Neuron (in vitro differentiated cells): ENCODE results near the gene PSAT1.
A peak's percentile ranks its signal among the peaks of the same experiment; 100 is the strongest.

Source experiments
- H2AFZ ChIP-seq: one replicate; pipeline ENCODE4 v1.6.1; 2013; ENCODE audit warnings: low read depth, mild to moderate bottlenecking, inconsistent platforms, low read length, moderate library complexity
- H3K27me3 ChIP-seq: one replicate; pipeline ENCODE4 v1.6.1; 2013; ENCODE audit warnings: low read length; ENCODE audit not compliant: insufficient read depth
- H3K36me3 ChIP-seq: one replicate; pipeline ENCODE4 v1.6.1; 2013; ENCODE audit warnings: low read length; ENCODE audit not compliant: insufficient read depth
- H3K4me1 ChIP-seq: one replicate; pipeline ENCODE4 v1.6.1; 2013; ENCODE audit warnings: low read length; ENCODE audit not compliant: insufficient read depth
- H3K4me3 ChIP-seq: 2 replicates; pipeline ENCODE4 v1.5.1; 2013; ENCODE audit warnings: mild to moderate bottlenecking, low read length, moderate library complexity
- H3K9me3 ChIP-seq: one replicate; pipeline ENCODE4 v1.6.1; 2013; ENCODE audit warnings: low read length

PSAT1 gene

GRCh38 chr9:78296201-78296892 is 578 bp upstream of the PSAT1 start:
- H3K4me3 ChIP-seq = peak overlapping the region; percentile 84
- peaks cover 17% of the 10 kb centered on the region for H3K36me3 ChIP-seq
- H3K4me1 ChIP-seq = peaks cover 13% of the 10 kb centered on the region
- peak overlapping the region; percentile 94 for H2AFZ ChIP-seq
- no peaks in the 10 kb centered on the region for H3K27me3 ChIP-seq
- no peaks in the 10 kb centered on the region for H3K9me3 ChIP-seq

DNA sequence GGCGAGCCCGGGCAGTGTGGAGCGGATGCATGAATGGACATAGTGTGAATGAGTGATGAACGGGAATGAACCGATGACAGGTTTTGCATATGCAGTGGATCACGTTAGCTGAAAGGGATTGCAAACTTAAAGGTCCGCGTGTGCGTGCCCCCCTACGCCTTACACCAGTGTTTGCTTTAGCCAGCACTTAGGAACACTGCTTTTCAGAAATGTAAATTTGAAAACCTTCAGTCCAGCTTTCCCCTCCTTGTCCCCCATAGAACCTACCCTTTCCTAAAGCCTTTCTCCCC is 692 bp downstream of the PSAT1 start:
- H3K4me3 ChIP-seq = peak overlapping the region; percentile 84

DNA sequence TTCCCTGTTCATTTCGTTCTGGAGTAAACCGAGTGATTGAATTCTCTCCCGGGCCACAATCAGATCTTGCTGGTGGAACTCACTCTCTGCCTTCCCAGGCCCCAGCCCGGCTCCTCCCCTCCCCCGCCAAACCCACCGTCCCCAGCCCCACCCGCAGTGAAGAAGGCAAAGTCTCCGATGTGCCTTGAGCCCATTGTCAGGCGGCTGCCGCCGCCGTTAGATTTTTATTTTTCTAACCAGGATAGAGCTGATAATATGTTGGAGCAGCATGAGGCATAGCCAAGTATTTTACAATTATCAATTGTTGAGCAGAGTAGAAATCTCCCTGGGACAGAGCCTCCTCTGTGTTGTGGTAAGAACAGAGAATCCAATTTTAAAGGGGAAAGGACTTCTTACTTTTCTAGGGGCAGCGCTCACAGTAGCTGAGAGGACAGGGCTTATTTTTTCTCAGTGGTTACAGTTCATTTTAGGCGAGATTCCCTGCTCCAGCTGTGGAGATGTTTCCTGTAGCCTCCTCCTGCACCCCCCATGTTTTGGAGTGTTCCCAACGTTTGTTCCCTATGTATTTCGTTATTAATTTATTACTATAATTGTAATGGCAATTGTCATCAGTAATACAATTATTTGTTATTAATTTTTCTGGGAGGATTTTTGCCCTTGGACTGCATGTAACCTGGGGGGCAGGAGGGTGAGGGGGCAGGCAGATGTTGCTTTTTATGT is 1.3 kb downstream of the PSAT1 start:
- Histone ChIP-seq H3K4me3 (peak overlapping the region; percentile 84), H3K4me1 (peaks cover 13% of the 10 kb centered on the region), H3K27me3 (no peaks in the 10 kb centered on the region), H3K36me3 (peaks cover 30% of the 10 kb centered on the region), H3K9me3 (no peaks in the 10 kb centered on the region), H2AFZ (peak overlapping the region; percentile 5)

More for the DNA sequence above, 692 bp downstream of the PSAT1 start:
- peaks cover 27% of the 10 kb centered on the region for H3K36me3 ChIP-seq
- H3K4me1 ChIP-seq = peaks cover 13% of the 10 kb centered on the region
- H3K9me3 ChIP-seq = no peaks in the 10 kb centered on the region
- no peaks in the 10 kb centered on the region for H3K27me3 ChIP-seq
- peak overlapping the region; percentile 39 for H2AFZ ChIP-seq

GRCh38 chr9:78300209-78300608 is 3.3 kb downstream of the PSAT1 start:
- Histone ChIP-seq H3K36me3 (peaks cover 47% of the 10 kb centered on the region), H3K4me1 (peaks cover 13% of the 10 kb centered on the region), H3K9me3 (no peaks in the 10 kb centered on the region), H3K27me3 (no peaks in the 10 kb centered on the region), H2AFZ (no peak overlapping the region), H3K4me3 (no peak overlapping the region)

DNA sequence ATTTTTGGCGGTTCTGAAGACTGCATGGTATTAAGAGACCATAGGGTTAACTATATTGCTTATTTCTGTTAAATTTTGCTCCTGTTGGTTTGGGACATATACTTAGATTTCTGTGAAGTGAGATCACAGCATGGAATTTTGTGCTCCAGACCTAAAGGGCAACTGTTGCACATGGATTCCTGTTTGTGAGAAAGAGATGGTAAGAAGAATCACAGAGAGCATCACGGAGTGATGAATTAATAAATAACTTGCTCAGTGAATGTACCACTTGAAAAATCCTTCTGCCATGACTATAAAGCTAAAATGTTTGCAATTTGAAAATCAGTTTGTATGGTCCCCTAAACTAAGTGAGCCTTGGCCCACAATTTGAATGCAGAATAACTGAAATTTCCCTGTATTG is 4.5 kb downstream of the PSAT1 start:
- Histone ChIP-seq H3K36me3 (peaks cover 59% of the 10 kb centered on the region), H3K4me3 (no peak overlapping the region), H3K4me1 (peaks cover 4% of the 10 kb centered on the region), H2AFZ (no peak overlapping the region), H3K27me3 (no peaks in the 10 kb centered on the region), H3K9me3 (no peaks in the 10 kb centered on the region)

- H3K4me3 ChIP-seq = no peak overlapping the region
- no peaks in the 10 kb centered on the region for H3K9me3 ChIP-seq
- H3K4me1 ChIP-seq = peaks cover 2% of the 10 kb centered on the region
- H3K27me3 ChIP-seq = no peaks in the 10 kb centered on the region
- H3K36me3 ChIP-seq = peaks cover 78% of the 10 kb centered on the region
- H2AFZ ChIP-seq = no peak overlapping the region
These were observed 6.6 kb downstream of the PSAT1 start for GRCh38 chr9:78303377-78304062.

GRCh38 chr9:78304357-78304756 is 7.4 kb downstream of the PSAT1 start:
- Histone ChIP-seq H3K36me3 (peaks cover 84% of the 10 kb centered on the region), H3K27me3 (no peaks in the 10 kb centered on the region)

GRCh38 chr9:78306222-78307076 is 9.5 kb downstream of the PSAT1 start:
- peaks cover 6% of the 10 kb centered on the region for H3K4me1 ChIP-seq
- H3K9me3 ChIP-seq = no peaks in the 10 kb centered on the region
- H3K27me3 ChIP-seq = no peaks in the 10 kb centered on the region
- no peak overlapping the region for H2AFZ ChIP-seq
- H3K4me3 ChIP-seq = no peak overlapping the region
- peaks cover 83% of the 10 kb centered on the region for H3K36me3 ChIP-seq

More at GRCh38 chr9:78304357-78304756, 7.4 kb downstream of the PSAT1 start:
- no peak overlapping the region for H2AFZ ChIP-seq
- H3K4me1 ChIP-seq = no peaks in the 10 kb centered on the region
- H3K4me3 ChIP-seq = no peak overlapping the region
- H3K9me3 ChIP-seq = no peaks in the 10 kb centered on the region

- Histone ChIP-seq H3K9me3 (no peaks in the 10 kb centered on the region), H3K4me1 (peaks cover 12% of the 10 kb centered on the region), H2AFZ (no peak overlapping the region), H3K27me3 (no peaks in the 10 kb centered on the region), H3K36me3 (peaks cover 74% of the 10 kb centered on the region), H3K4me3 (no peak overlapping the region)
These were observed 10.4 kb downstream of the PSAT1 start for GRCh38 chr9:78307360-78307759.

DNA sequence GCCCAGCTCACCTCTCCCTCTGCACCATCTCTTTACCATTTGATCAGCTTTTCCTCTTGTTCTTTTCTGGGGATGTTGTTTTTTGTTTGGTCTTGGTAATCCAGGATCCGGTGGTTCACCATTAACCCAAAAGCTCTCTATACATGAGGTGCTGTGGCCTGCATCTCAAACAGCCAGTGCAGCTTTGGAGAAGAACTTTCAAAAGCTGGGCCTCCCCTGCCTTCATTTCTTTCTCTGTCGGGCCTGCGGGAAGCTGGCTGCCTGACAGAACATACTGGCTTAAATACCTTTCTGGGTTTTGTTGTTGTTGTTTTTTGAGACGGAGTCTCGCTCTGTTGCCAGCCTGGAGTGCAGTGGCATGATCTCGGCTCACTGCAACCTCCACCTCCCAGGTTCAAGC is 12.1 kb downstream of the PSAT1 start:
- H3K4me1 ChIP-seq = peaks cover 12% of the 10 kb centered on the region
- no peaks in the 10 kb centered on the region for H3K27me3 ChIP-seq
- no peak overlapping the region for H2AFZ ChIP-seq
- H3K36me3 ChIP-seq = peaks cover 74% of the 10 kb centered on the region
- H3K9me3 ChIP-seq = no peaks in the 10 kb centered on the region
- no peak overlapping the region for H3K4me3 ChIP-seq

DNA sequence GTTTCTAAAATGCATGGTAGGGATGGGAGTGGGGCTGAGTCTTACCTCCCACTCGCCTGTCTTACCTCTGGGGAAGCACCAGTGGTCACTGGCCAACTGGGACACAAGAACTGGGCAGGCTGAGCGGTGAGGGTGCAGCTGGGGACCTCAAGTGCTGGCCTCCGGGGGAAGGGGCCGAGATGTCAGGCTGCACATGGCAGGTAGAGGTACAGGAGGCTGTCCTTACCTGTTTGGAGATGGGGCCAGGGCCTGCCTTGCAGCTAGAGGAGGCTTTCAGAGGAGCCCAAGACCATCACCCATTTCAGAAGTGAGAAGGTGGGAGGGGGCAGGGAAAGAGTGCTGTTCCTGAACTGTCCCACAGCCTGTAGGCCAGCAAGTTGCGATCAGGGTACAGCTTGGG is 14.2 kb downstream of the PSAT1 start:
- H2AFZ ChIP-seq = no peak overlapping the region
- no peak overlapping the region for H3K4me3 ChIP-seq
- no peaks in the 10 kb centered on the region for H3K27me3 ChIP-seq
- peaks cover 12% of the 10 kb centered on the region for H3K4me1 ChIP-seq
- peaks cover 74% of the 10 kb centered on the region for H3K36me3 ChIP-seq
- no peaks in the 10 kb centered on the region for H3K9me3 ChIP-seq

GRCh38 chr9:78311886-78312524 is 15.1 kb downstream of the PSAT1 start:
- Histone ChIP-seq H3K36me3 (peaks cover 74% of the 10 kb centered on the region), H3K9me3 (no peaks in the 10 kb centered on the region), H2AFZ (no peak overlapping the region), H3K4me1 (peaks cover 12% of the 10 kb centered on the region), H3K4me3 (no peak overlapping the region), H3K27me3 (no peaks in the 10 kb centered on the region)
